GF-D8 (cell line): ENCODE measurements around the gene DHX38.
"Not testable (repeated sequence)": the region's sequence is repeated elsewhere in the genome, so short reads cannot be mapped to it uniquely, and the experiment has no call there.

Experiments
- DNase-seq: peaks from one replicate; lab custom pipeline; 2025; lab: John Stamatoyannopoulos, UW

DHX38 gene

DNA sequence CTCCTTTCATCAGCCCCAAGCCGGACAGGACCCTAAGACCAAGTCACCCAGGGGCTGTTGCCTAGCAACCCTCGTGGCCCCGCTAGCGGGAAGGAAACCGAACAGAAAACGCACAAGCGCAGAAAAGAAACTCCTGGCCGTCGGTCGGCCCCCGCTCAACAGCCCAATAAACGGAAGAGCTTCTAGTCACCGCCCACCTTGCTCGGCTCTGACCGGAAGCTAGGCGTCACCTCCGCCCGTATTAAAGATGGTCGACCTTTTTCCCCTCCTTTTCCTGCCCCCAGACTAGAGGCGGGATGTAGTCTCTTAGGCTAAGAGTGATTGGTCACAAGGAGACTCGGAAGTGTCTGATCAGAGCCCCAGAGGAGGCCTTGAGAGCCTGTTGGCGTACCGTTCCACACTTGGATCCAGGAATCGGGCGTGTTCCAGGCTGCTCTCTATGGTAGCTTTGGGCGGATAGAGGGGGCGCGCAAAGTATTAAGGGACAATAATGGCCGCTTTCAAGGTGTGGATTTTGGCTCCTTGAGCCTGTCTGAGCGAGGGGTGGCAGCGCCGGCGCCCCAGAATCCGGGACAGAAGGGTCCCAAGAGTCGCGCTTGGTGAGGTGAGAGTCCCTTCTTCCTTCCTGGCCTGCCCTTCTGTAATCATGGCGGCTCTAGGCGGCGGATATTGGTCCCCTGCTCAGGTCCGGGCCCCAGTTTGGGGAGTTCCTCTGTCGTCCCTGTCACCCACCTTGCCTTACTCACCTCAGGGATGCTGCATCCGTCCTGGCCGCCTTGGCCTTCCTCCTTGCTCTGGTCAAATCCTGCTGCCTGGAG lies at the start of gene DHX38, which contains the start of gene TXNL4B:
Gene DHX38, plus strand, starts transcription at position 400 of the 818 bp plus-strand sequence. CDS start 2,311 bp downstream, outside the sequence.
Gene TXNL4B, minus strand, starts transcription at position 173 of the 818 bp plus-strand sequence. CDS start 2,871 bp downstream, outside the sequence.
- DNase-seq = peak; percentile 97

DNA sequence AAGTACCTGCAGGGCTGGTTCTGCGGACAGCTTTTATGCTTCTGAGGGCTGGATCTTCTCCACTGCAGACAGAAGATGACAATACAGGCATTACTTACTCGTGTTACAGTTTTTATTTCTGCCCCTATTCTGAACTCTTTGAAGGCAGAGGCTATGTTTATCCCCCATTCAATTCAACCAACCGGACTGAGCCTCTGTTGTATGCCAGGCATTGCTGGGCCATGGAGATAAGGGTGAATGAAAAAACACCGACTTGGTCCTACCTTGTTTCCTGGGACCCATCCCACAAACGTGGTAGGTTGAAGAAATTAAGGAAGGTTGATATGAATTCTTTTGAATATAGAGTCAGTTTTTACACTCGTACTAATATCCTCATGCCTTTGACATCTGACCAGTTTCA lies 49.4 kb upstream of the DHX38 start:
- no peak for DNase-seq

DNA sequence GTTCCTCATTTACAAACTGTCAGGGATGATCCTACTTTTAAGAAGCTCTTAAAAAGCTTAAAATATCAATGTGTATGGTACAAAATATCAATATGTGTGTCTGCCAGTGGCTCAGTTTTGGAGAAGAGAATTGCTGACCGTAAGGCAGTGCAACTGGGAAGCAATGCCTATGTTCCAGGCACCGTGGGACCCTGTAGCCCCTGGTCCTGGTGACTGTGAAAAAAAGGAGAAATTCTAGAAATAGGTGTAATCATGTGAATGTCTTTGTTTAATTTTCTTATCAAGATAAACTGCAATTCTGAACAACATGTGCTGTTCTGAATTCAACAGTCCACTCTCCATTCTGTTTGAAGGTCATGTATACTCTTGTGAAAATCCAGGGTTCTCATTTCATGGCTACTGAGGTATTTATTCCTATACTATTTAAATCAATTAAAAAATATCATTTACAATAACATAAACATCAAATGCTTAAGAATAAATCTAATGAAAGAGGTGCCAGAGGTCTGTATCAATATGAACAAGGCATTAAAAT lies 48.8 kb upstream of the DHX38 start:
- DNase-seq = no peak

DNA sequence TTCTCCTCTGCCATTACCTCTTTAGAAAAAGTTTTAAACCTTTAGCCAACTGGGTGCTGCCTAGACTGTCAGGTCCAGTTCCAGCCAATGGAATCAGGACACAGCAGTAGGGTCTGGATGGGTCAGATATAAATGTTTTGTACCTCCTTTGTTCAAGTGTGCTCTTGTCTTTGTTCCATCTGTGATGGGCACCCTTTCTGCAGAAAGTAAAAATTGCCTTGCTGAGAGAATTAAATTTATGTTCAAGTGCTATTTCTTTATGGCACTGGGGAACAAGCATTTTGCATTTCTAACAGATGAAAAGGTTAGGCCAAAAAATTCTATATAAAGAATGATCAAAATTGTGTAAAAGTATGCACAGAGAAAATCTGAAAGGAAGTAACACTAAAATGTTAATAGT lies 44.5 kb upstream of the DHX38 start:
- no peak for DNase-seq

DNA sequence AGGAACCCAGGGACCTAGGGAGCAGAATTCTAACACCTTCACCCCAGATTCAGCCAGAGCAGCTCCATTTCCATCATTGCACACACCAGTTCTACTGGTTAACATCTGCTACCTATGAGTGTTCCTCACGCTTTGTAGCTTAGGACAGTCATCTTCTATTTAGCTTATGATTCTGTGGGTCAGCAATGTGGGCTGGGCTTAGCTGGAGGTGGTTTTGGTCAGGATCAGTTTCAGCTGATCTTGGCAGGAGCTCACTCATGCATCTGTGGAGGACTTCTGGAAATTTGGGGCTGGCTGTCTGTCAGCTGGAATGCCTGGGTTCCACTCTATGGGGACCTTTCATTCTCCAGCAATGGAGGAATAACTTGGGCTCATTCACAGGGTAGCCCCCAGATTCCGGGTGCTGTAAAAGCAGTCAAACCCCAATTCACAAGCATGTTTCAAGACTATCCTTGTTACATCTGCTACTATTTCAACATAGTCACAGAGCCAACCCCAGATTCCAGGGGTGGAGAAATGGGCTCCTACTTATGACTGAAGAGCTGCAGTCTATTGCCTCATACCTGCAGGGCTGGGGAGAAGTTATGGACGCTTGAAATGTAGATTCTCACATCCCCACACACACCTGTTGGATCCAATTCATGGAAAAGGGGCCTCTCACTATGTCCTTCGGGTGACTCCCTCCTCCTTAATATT lies 42.7 kb upstream of the DHX38 start:
- DNase-seq = peak; percentile 30

DNA sequence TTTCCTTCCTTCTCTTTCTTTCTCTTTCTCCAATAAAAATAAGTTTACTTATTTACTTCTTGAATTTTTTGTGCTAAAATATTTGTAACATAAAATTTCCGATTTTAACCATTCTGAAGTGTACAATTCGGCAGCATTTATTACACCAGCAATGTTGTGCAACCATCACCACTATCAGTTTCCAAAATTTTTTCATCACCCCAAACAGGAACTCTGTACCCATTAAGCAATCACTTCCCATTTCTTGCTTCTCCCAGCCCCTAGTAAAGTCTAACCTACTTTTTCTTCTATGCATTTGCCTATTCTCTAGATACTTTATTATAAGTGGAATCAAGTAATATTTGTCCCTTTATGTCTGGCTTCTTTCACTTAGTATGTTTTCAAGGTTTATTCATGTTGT lies 41.8 kb upstream of the DHX38 start:
- peak; percentile 78 for DNase-seq

DNA sequence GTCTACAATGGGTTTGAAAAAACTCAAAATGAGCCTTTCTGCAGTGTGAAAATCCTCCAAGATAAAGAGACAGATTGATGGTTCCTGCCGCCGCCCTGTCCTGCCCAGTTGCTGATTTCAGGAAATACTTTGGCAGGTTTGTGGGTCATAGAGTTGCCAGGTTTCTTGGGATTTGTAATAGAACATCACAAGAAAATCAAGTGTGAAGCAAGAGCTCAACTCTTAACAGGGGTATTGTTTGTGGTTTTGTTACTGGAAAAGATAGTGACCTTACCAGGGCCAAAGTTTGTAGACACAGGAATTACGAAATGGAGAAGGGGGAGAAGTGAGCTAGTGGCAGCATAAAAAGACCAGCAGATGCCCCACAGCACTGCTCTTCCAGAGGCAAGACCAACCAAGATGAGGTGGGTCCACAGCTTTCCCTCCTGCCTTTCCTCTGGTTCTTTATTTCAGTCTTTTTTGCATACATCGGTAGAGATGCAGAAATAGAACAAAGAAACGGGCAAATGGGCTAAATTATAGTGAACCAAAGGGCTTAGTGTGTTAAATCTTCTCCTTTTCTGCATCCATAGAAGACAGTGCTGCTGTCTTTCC lies 39.3 kb upstream of the DHX38 start, which contains the start of gene HP:
Gene HP, plus strand, starts transcription at position 252 of the 594 bp plus-strand sequence. Its CDS starts 148 bp downstream, at position 400.
- peak; percentile 90 for DNase-seq

DNA sequence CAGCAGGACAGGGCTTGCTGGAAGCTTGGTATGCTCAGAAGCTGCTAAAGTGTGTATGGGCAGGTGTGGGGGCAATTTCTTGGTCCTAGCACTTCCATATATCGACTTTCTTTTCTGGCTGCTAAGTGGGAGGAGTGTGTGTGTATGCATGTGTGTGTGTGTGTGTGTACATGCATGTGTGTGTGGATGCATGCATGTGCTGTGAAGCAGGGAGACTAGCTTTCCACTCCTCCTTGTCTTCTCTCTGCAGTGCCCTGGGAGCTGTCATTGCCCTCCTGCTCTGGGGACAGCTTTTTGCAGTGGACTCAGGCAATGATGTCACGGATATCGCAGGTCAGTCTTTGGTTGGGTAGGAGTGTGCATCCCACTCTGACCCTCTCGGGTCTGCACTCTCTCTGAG lies 37.7 kb upstream of the DHX38 start:
- no peak for DNase-seq

DNA sequence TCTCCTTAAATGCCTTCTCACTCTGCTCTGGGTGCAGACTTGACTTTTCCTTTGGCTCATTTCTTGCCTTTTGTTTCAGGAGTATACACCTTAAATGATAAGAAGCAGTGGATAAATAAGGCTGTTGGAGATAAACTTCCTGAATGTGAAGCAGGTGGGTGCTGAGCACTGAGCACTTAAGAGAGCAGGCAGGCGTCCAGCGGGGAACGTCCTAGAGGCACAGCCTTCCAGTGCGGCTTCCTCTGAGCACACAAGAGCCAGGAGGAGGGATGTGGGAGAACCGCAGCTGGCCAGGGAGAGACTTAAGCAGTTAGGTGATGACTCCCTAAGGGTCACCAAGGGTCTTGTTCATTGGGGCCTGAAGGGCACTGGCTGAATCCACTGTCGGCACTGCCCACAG lies 36.3 kb upstream of the DHX38 start:
- not testable (repeated sequence) for DNase-seq

DNA sequence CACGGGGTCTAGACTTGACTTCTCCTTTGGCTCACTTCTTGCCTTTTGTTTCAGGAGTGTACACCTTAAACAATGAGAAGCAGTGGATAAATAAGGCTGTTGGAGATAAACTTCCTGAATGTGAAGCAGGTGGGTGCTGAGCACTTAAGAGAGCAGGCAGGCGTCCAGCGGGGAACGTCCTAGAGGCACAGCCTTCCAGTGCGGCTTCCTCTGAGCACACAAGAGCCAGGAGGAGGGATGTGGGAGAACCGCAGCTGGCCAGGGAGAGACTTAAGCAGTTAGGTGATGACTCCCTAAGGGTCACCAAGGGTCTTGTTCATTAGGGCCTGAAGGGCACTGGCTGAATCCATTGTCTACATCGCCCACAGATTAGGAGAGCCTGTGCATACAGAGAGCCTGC lies 34.6 kb upstream of the DHX38 start:
- DNase-seq = not testable (repeated sequence)

DNA sequence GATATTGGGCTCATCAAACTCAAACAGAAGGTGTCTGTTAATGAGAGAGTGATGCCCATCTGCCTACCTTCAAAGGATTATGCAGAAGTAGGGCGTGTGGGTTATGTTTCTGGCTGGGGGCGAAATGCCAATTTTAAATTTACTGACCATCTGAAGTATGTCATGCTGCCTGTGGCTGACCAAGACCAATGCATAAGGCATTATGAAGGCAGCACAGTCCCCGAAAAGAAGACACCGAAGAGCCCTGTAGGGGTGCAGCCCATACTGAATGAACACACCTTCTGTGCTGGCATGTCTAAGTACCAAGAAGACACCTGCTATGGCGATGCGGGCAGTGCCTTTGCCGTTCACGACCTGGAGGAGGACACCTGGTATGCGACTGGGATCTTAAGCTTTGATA lies 33.2 kb upstream of the DHX38 start:
- DNase-seq = no peak

DNA sequence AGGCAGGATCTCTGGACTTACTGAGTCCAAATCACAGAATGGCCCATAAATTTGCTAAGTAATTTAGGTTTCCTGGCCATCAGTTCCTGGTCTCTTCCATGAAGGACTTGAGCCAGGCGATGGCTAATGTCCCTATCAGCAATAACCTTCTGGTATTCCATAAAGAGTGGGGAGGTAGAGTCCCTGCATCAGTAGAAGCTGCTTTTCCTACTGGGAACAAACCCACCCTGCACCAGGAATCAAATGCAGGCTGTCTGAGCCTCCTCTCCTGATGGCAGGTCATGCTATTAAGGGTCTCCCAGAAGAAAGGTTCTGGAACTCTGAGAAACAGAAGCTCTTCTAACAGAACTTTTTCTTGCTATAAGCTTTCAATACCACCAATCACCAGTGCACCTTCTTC lies 32.1 kb upstream of the DHX38 start:
- DNase-seq = no peak

DNA sequence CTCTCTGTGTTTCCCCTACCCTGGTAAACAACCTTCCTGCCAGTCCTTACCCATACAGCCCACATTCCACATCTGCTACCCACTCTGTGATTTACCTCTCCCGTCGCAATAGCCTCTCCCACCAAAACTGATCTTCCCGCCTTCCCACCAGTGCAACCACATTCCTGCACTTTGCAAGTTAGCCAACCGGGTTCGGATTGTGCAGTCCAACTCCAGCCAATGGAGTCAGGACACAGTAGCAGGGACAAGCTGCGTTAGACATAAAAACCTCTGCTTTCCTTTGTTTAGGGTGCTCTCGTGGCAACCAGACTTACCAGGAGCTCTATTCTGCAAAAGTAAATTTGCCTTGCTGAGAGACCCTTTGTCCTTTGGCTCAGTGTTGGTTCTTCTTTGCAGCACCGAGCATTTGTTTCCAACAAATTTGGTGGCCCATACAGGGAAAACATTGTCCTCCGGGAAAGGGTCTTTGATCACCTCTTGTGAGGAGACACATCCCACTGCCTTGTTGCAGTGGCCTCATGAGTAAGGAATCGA lies 29.2 kb upstream of the DHX38 start:
- no peak for DNase-seq

DNA sequence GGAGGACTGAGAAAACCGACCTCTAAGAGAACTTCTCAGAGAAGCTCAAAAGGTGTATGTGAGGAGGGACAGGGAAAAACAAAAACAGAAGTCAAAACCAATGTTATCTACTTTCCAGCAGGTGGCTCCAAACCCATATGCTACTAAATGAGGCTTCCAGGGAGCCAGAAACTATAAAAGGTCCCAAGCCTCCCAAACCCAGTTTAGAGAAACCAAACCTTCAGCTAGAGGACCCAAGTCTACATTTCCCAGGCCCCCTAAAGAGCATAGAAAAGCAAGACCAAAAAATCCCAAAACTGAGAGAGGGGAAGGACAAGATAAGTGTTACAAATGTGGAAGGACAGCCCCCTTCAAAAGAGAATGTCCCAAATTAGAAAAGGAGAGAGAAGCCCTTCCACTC lies 26.9 kb upstream of the DHX38 start:
- peak; percentile 9 for DNase-seq

DNA sequence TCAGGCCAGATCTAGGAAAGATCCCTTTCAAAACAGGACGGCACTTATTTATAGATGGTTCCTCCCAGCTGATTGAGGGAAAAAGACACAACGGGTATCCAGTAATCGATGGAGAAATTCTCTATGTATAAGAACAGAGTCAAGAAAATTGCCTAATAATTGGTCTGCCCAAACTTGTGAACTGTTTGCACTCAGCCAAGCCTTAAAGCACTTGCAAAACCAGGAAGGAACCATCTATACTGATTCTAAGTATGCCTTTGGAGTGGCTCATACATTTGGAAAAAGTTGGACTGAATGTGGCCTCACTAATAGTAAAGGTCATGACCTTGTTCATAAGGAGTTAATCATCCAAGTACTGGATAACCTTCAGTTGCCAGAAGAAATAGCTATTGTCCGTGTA lies 24.7 kb upstream of the DHX38 start:
- DNase-seq = no peak

DNA sequence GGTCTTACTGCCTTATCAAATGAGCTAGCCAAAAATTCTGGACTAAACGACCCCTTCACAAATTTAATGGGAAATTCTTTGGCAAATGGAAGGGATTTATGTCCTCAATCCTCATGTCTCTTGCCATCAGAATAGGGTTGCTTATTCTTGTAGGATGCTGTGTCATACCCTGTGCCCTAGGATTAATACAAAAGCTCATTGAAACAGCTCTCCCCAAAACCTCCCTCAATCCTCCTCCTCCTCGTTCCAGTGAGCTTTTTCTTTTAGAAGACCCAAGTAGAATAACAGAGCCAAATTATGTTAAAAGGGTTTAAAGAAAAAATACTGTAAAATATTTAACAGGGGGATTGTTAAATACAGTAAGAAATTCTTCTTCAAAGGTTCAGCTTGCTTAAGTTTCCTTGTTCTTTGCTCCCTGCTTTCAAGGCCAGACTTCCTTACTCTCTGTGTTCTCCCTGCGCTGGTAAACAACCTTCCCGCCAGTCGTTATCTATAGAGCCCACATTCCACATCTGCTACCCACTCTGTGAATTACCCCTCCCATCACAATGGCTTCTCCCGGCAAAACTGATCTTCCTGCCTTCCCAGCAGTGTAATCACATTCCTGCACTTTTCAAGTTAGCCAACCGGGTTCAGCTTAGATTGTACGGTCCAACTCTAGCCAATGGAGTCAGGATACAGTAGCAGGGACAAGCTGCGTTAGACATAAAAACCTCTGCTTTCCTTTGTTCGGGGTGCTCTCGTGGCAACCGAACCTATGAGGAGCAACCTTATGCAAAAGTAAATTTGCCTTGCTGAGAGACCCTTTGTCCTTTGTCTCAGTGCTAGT lies 20.9 kb upstream of the DHX38 start:
- no peak for DNase-seq

DNA sequence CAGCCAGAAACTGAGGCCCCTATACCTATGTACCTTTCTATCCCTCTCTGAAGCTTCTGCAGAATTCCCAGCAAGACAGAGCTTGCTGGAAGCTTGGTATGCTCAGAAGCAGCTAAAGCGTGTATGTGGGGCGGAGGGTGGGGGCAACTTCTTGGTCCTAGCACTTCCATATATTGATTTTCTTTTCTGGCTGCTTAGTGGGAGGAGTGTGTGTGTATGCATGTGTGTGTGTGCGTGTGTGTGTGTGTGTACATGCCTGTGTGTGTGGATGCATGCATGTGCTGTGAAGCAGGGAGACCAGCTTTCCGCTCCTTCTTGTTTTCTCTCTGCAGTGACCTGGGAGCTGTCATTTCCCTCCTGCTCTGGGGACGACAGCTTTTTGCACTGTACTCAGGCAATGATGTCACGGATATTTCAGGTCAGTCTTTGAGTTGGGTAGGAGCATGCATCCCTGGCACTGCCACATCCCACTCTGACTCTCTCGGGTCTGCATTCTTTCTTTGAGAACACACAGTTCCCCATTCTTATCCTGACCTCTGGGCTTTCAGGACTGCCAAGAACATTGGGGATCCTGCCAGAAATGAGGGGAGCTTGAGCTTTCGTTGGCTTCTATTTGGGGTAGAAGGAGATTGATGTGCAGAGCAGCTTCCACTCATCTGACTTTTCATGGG lies 20.0 kb upstream of the DHX38 start:
- DNase-seq = no peak

DNA sequence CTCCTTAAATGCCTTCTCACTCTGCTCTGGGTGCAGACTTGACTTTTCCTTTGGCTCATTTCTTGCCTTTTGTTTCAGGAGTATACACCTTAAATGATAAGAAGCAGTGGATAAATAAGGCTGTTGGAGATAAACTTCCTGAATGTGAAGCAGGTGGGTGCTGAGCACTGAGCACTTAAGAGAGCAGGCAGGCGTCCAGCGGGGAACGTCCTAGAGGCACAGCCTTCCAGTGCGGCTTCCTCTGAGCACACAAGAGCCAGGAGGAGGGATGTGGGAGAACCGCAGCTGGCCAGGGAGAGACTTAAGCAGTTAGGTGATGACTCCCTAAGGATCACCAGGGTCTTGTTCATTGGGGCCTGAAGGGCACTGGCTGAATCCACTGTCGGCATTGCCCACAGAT lies 18.6 kb upstream of the DHX38 start:
- DNase-seq = not testable (repeated sequence)

DNA sequence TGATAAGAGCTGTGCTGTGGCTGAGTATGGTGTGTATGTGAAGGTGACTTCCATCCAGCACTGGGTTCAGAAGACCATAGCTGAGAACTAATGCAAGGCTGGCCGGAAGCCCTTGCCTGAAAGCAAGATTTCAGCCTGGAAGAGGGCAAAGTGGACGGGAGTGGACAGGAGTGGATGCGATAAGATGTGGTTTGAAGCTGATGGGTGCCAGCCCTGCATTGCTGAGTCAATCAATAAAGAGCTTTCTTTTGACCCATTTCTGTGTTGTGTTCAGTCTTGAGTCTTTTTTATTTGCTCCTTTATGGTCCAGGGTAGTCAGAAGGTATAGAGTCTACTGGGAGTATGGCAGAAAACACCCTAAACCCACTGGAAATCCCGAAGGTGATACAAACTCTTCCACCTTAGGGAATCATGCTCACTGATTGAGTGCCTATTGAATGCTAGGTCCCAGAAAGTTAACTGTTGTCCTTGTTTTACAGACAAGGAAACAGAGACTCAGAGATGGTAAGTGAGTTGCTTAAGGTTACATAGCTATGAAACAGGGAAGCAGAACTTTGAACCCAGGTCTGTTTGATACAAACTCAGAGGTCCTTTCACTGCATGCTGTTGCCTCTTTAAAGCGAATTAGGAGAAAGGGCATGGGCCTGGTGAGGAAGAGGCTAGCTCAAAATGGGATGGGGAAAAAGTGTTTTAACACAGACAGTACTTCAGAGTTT lies 16.5 kb upstream of the DHX38 start:
- not testable (repeated sequence) for DNase-seq

DNA sequence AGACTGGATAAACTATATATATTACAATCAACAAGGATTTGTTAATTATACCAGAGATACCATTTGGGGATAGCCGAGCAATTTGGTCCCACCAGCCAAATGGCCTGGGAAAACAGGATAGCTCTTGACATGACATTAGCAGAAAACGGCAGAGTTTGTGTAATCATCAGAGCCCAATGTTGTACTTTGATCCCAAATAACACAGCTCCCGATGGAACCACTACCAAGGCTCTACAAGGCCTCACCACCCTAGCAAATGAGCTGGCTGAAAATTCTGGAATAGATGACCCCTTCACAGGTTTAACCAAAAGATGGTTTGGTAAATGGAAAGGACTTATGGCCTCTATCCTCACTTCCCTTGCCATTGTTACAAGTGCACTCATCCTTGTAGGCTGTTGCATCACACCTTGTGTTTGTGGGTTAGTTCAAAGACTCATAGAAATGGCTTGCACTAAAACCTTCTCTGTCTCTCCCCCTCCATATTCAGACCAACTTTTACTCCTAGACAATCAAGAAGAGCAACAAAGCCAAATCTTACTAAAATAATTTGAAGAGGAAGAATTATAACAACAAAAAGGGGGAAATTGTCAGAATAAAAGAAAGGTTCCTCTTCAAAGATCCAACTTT lies 9.8 kb upstream of the DHX38 start:
- DNase-seq = no peak
